ENCODE data around the gene NOTO.

DNA sequence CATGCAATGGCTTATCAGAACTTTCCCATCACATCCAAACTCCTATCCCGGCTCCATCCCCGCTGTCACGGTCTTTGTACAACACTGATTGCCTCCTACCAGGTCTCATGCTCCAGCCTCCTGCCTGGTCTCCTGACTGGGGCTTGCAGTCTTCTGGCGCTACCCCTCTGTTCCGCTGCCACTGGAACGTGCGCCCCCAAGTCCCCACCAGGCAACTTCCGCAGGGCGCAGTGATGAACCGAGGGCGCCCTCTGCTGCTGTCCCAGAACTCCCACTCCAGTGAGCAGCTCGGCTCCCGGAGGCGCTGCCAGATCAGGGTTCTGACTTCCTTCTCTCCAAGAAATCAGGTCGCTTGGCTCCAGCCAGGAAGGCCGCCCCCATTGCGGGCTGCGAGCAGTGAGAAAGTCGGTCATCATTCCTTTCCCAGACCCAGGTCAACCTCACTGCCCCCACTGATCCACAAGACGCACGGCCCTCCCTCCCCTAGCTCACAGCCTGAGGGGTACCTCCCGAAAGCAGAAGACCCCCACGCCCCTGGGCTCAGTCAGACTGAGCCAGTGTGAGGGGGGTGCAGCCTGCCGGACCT lies 45.7 kb upstream of the NOTO start:
- TF ChIP-seq POLR2AphosphoS5 (IDR thresholded peaks at IDR 0.05; ENCODE audit: low read depth, low read length) = no peak
- no peak for TF ChIP-seq TAF1 (IDR thresholded peaks at IDR 0.05; ENCODE audit: low read depth, low read length)

All from GM12891 (cell line).